Urinary bladder (tissue), 4 donors: Measurements from ENCODE around the gene HEYL. TPM values are rescaled to one million over a fixed set of nuclear protein-coding genes. Genes with fewer than 3 reads are reported as not detected.
A peak's percentile ranks its signal among the peaks of the same experiment; 100 is the strongest.

Experiments
- DNase-seq: peaks from one replicate; pipeline ENCODE4 v3.0.0-alpha.2; 2015; ENCODE audit errors: extremely low spot score
- H3K27ac ChIP-seq: one replicate; pipeline ENCODE4 v1.5.1; 2013; ENCODE audit warnings: low read depth, mild to moderate bottlenecking, moderate library complexity
- H3K36me3 ChIP-seq: one replicate; pipeline ENCODE4 v1.6.1; 2013; ENCODE audit warnings: mild to moderate bottlenecking, moderate library complexity; ENCODE audit not compliant: insufficient read depth
- H3K4me1 ChIP-seq: one replicate; pipeline ENCODE4 v1.6.1; 2013; ENCODE audit warnings: mild to moderate bottlenecking, moderate library complexity; ENCODE audit not compliant: insufficient read depth
- H3K4me3 ChIP-seq: one replicate; pipeline ENCODE4 v1.5.1; 2013; ENCODE audit warnings: low read depth, low read length
- WGBS: extraction: QIAGEN DNeasy Blood & Tissue Kit; methylation state at CpG from one replicate; pipeline ENCODE4 v1.1.7; 2013; 5-methylcytosine and 5-hydroxymethylcytosine counted together
- polyA plus RNA-seq: library from polyadenylated mRNA; stranded (reverse); fragments of 200-250 nt; gene quantifications from one replicate; pipeline ENCODE4 v1.2.3, GENCODE V29; 2013
- total RNA-seq: library from RNA; depleted of rRNA; stranded (reverse); fragments of >200 nt; gene quantifications from one replicate; pipeline ENCODE4 v1.2.3, GENCODE V29; 2014
- donor health status: healthy with polysubstance abuse.
- donor health status: healthy.

The HEYL gene
- total RNA-seq (7.9 TPM), polyA plus RNA-seq (7.2 TPM)

- H3K4me1 ChIP-seq, result no peaks in the 10 kb centered on the region
- WGBS, result 13% methylated on average over 88 of the region's 88 CpGs
- DNase-seq, result no peak
- H3K4me3 ChIP-seq, result peak within 1 kb of the TSS; percentile 58
- no peak within 1 kb of the TSS for H3K27ac ChIP-seq
- no peaks in the 10 kb centered on the region for H3K36me3 ChIP-seq
These were observed at the start of gene HEYL for GRCh38 chr1:39639305-39640130. TSS of gene HEYL (minus strand) at chr1:39639643. CDS start at chr1:39639625, 18 bp downstream.

- DNase-seq, result no peak
- Histone ChIP-seq H3K36me3 (no peaks in the 10 kb centered on the region), H3K4me1 (no peaks in the 10 kb centered on the region), H3K4me3 (no peak overlapping the region), H3K27ac (no peak overlapping the region)
- WGBS, result 67% methylated on average over 2 of the region's 2 CpGs
These were observed 49.8 kb upstream of the HEYL start for GRCh38 chr1:39689214-39689613.

- no peak for DNase-seq
- no peak overlapping the region for H3K27ac ChIP-seq
- 63% methylated on average over 3 of the region's 3 CpGs for WGBS
- no peak overlapping the region for H3K4me3 ChIP-seq
- H3K36me3 ChIP-seq, result no peaks in the 10 kb centered on the region
- H3K4me1 ChIP-seq, result no peaks in the 10 kb centered on the region
These were observed 49.3 kb upstream of the HEYL start for GRCh38 chr1:39688706-39689105.

GRCh38 chr1:39687243-39687642 is 47.8 kb upstream of the HEYL start:
- H3K4me3 ChIP-seq, result no peak overlapping the region
- 55% methylated on average over 2 of the region's 2 CpGs for WGBS
- no peak overlapping the region for H3K27ac ChIP-seq
- H3K36me3 ChIP-seq, result no peaks in the 10 kb centered on the region
- no peaks in the 10 kb centered on the region for H3K4me1 ChIP-seq
- no peak for DNase-seq

GRCh38 chr1:39685071-39685470 is 45.6 kb upstream of the HEYL start:
- Histone ChIP-seq H3K4me3 (no peak overlapping the region), H3K4me1 (no peaks in the 10 kb centered on the region), H3K27ac (no peak overlapping the region), H3K36me3 (no peaks in the 10 kb centered on the region)
- no peak for DNase-seq
- WGBS, result 78% methylated on average over 3 of the region's 3 CpGs

- H3K4me1 ChIP-seq, result no peaks in the 10 kb centered on the region
- no peak overlapping the region for H3K27ac ChIP-seq
- no peak overlapping the region for H3K4me3 ChIP-seq
- no peak for DNase-seq
- no peaks in the 10 kb centered on the region for H3K36me3 ChIP-seq
- 62% methylated on average over 13 of the region's 13 CpGs for WGBS
These were observed 44.8 kb upstream of the HEYL start for GRCh38 chr1:39684313-39684664.

GRCh38 chr1:39683591-39684312 is 44.3 kb upstream of the HEYL start:
- H3K4me3 ChIP-seq, result no peak overlapping the region
- H3K27ac ChIP-seq, result no peak overlapping the region
- DNase-seq, result no peak
- H3K4me1 ChIP-seq, result no peaks in the 10 kb centered on the region
- no peaks in the 10 kb centered on the region for H3K36me3 ChIP-seq
- WGBS, result 13% methylated on average over 62 of the region's 62 CpGs

- no peaks in the 10 kb centered on the region for H3K4me1 ChIP-seq
- H3K36me3 ChIP-seq, result no peaks in the 10 kb centered on the region
- no peak overlapping the region for H3K27ac ChIP-seq
- no peak overlapping the region for H3K4me3 ChIP-seq
- 70% methylated on average over 1 of the region's 1 CpG for WGBS
- no peak for DNase-seq
These were observed 42.6 kb upstream of the HEYL start for GRCh38 chr1:39681999-39682398.

- Histone ChIP-seq H3K4me3 (no peak overlapping the region), H3K4me1 (no peaks in the 10 kb centered on the region), H3K27ac (no peak overlapping the region), H3K36me3 (no peaks in the 10 kb centered on the region)
- WGBS, result 74% methylated on average over 3 of the region's 3 CpGs
- no peak for DNase-seq
These were observed 41.9 kb upstream of the HEYL start for GRCh38 chr1:39681294-39681693.

- WGBS, result 72% methylated on average over 4 of the region's 4 CpGs
- H3K27ac ChIP-seq, result no peak overlapping the region
- no peak for DNase-seq
These were observed 41.3 kb upstream of the HEYL start for GRCh38 chr1:39680751-39681150.

GRCh38 chr1:39679821-39680220 is 40.4 kb upstream of the HEYL start:
- 57% methylated on average over 2 of the region's 2 CpGs for WGBS
- Histone ChIP-seq H3K27ac (no peak overlapping the region), H3K4me1 (no peaks in the 10 kb centered on the region), H3K36me3 (no peaks in the 10 kb centered on the region), H3K4me3 (no peak overlapping the region)
- no peak for DNase-seq

More at GRCh38 chr1:39680751-39681150, 41.3 kb upstream of the HEYL start:
- no peaks in the 10 kb centered on the region for H3K36me3 ChIP-seq
- H3K4me3 ChIP-seq, result no peak overlapping the region
- no peaks in the 10 kb centered on the region for H3K4me1 ChIP-seq

GRCh38 chr1:39678889-39679288 is 39.4 kb upstream of the HEYL start:
- H3K27ac ChIP-seq, result no peak overlapping the region
- 71% methylated on average over 2 of the region's 2 CpGs for WGBS

GRCh38 chr1:39677645-39678044 is 38.2 kb upstream of the HEYL start:
- Histone ChIP-seq H3K4me3 (no peak overlapping the region), H3K36me3 (no peaks in the 10 kb centered on the region), H3K27ac (no peak overlapping the region), H3K4me1 (no peaks in the 10 kb centered on the region)
- no peak for DNase-seq
- 78% methylated on average over 4 of the region's 4 CpGs for WGBS

More at GRCh38 chr1:39678889-39679288, 39.4 kb upstream of the HEYL start:
- no peak for DNase-seq
- Histone ChIP-seq H3K4me3 (no peak overlapping the region), H3K4me1 (no peaks in the 10 kb centered on the region), H3K36me3 (no peaks in the 10 kb centered on the region)

GRCh38 chr1:39676948-39677548 is 37.6 kb upstream of the HEYL start:
- Histone ChIP-seq H3K27ac (no peak overlapping the region), H3K36me3 (no peaks in the 10 kb centered on the region), H3K4me1 (no peaks in the 10 kb centered on the region), H3K4me3 (no peak overlapping the region)
- 83% methylated on average over 6 of the region's 6 CpGs for WGBS
- DNase-seq, result no peak
